ENCODE data around the gene RADIL.

- TF ChIP-seq, protein P1, sequence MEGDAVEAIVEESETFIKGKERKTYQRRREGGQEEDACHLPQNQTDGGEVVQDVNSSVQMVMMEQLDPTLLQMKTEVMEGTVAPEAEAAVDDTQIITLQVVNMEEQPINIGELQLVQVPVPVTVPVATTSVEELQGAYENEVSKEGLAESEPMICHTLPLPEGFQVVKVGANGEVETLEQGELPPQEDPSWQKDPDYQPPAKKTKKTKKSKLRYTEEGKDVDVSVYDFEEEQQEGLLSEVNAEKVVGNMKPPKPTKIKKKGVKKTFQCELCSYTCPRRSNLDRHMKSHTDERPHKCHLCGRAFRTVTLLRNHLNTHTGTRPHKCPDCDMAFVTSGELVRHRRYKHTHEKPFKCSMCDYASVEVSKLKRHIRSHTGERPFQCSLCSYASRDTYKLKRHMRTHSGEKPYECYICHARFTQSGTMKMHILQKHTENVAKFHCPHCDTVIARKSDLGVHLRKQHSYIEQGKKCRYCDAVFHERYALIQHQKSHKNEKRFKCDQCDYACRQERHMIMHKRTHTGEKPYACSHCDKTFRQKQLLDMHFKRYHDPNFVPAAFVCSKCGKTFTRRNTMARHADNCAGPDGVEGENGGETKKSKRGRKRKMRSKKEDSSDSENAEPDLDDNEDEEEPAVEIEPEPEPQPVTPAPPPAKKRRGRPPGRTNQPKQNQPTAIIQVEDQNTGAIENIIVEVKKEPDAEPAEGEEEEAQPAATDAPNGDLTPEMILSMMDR (IDR thresholded peaks at IDR 0.05) = no peak
- no peak for TF ChIP-seq EZH2 (IDR thresholded peaks at IDR 0.05; ENCODE audit: borderline replicate concordance, insufficient read depth, low read depth, low read length, poor library complexity, severe bottlenecking)
Measured at GRCh38 chr7:4928445-4928844, 44.9 kb upstream of the RADIL start.
